AG09309 (cell line): ENCODE results near the gene PFKL.

Experiments
- DNase-seq: peaks from one replicate; pipeline ENCODE4 v3.0.0-alpha.2; 2010; ENCODE audit warnings: low read depth
- H3K4me3 ChIP-seq: 2 replicates; pipeline ENCODE4 v1.5.1; 2011; ENCODE audit warnings: mild to moderate bottlenecking, low read depth, low read length, moderate library complexity; ENCODE audit not compliant: control insufficient read depth
- CTCF ChIP-seq: IDR thresholded peaks from 2 replicates; pipeline ENCODE4 v1.5.1; 2011; ENCODE audit warnings: mild to moderate bottlenecking, low read depth, low read length, inconsistent platforms; ENCODE audit not compliant: insufficient read depth, control insufficient read depth; ENCODE audit errors: missing control alignments

The PFKL gene

GRCh38 chr21:44371596-44371995, 71.7 kb downstream of the PFKL start:
- no peak for TF ChIP-seq CTCF
- DNase-seq = no peak
- H3K4me3 ChIP-seq = no peak overlapping the region

- no peak for DNase-seq
- H3K4me3 ChIP-seq = no peak overlapping the region
- no peak for TF ChIP-seq CTCF
Measured at GRCh38 chr21:44372616-44373015, 72.8 kb downstream of the PFKL start.

- H3K4me3 ChIP-seq = no peak overlapping the region
- no peak for DNase-seq
- no peak for TF ChIP-seq CTCF
Measured at GRCh38 chr21:44374601-44375280, 74.9 kb downstream of the PFKL start.

- no peak for DNase-seq
- no peak for TF ChIP-seq CTCF
- H3K4me3 ChIP-seq = no peak overlapping the region
Measured at GRCh38 chr21:44375281-44375651, 75.4 kb downstream of the PFKL start.

GRCh38 chr21:44375761-44376241, 75.9 kb downstream of the PFKL start:
- no peak for DNase-seq
- no peak for TF ChIP-seq CTCF
- no peak overlapping the region for H3K4me3 ChIP-seq

GRCh38 chr21:44376606-44377005, 76.8 kb downstream of the PFKL start:
- no peak for DNase-seq
- H3K4me3 ChIP-seq = no peak overlapping the region
- no peak for TF ChIP-seq CTCF
